HG02981 (cell line): Measurements from ENCODE around the gene KCTD1.

ENCODE experiments used
- ATAC-seq: cut with Tn5 transposase; IDR thresholded peaks from one replicate; pipeline ENCODE4 v1.9.1; 2021; ENCODE audit warnings: mild to moderate bottlenecking, moderate library complexity; ENCODE audit not compliant: unreplicated experiment

The KCTD1 gene

GRCh38 chr18:26549263-26550094 lies 1.1 kb upstream of the KCTD1 start:
- no peak for ATAC-seq

- ATAC-seq = peak; percentile 69
Measured at GRCh38 chr18:26547646-26548414, 523 bp downstream of the KCTD1 start.

GRCh38 chr18:26546875-26547645 lies 1.3 kb downstream of the KCTD1 start:
- no peak for ATAC-seq

DNA sequence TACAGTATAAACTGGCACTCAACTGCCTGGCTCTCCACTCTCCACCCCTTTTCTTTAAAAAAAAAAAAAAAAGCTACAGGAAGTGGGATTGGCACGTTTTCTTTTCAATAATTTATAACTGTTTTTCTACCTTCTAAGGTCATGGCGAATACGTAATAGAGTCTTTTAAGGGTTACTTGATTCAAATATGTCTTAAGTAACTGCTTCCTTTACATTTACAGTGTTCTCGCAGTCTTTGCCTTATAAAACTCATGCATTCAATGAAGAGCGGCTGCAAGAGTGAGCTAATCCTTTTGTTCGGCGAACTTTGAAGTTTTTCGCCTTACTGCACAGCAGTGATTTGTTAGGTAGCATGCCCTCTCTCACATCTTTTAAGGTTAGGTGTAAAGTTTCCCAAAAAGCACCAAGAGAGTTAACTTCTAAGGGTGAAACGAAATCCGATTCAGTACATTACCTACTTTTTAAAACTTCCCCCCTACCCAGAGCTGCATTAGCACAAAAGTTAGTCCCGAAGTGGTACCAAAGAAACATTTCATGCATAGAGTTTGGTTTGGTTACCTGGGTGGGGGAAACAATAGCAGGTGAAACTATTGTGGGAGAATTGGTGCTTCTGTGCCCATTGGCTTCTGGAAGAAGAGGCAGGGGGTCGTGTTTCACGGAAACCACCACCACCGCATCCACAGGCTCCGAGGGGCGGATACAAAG lies 2.0 kb downstream of the KCTD1 start:
- ATAC-seq = no peak

GRCh38 chr18:26545335-26546123 lies 2.8 kb downstream of the KCTD1 start:
- no peak for ATAC-seq

DNA sequence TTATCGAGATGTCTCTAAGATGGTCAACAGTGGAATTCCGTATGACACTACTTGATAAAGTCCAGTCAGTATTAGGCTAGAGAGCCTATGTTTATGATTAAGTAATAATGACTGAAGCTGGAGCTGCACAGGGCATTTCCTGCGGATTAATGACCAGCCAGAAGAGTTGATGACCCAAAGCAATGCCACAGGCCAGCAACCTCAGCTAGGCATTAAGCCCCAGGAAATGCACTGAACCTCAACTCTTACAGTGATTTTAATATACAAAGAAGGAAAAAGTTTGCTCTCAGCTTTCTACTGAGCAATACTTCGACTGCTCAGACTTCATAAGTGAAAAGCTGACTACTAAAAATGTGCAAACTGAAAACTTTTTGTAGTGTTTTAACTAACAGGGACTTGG lies 3.9 kb downstream of the KCTD1 start:
- no peak for ATAC-seq

GRCh38 chr18:26543373-26543772 lies 5.0 kb downstream of the KCTD1 start:
- no peak for ATAC-seq

DNA sequence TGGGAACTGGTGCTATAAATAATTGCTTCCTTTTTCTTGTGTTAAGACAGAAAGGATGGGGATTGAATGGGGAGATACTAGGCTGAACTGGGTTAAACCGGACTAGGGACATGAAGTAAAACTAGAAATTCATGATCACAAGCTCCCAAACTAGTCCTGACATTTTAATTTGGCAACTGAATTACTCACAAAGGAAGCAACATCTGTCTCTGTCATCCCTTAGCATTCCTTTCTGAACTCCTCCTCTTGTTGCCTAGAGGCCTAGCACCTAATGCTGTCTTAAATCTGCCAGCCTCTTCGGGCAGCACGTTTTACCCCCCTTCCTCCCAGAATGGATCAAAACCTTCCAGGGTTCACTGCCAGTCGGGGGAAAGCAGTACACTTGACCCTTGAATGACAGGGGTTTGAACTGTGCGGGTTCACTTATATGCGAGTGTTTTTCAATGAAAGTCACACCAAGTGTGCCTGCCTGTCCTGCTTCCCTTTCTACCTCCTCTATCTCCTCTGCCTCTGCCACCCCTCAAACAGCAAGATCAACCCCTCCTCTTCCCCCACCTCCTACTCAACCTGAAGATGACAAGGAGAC lies 8.2 kb downstream of the KCTD1 start:
- no peak for ATAC-seq

DNA sequence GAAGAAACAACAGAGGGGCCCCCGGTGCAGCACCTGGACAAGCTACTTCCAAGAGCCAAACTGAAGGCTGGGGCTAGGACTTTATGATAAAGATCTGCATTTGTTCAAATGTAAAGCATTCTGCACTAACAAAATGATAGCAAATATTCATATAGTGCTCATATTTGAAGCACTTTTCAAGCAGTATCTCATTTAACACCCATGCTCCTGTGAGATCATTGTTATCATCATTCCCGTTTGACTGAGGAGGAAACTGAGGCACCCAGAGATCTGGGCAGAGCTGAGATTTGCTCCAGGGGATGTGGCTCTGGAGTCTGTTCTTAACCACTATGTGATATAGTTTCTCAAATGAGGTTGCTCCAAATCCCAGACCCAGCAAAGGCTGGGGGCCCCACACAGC lies 9.8 kb downstream of the KCTD1 start:
- no peak for ATAC-seq

- ATAC-seq = no peak
Measured at GRCh38 chr18:26536664-26537063, 11.7 kb downstream of the KCTD1 start.

DNA sequence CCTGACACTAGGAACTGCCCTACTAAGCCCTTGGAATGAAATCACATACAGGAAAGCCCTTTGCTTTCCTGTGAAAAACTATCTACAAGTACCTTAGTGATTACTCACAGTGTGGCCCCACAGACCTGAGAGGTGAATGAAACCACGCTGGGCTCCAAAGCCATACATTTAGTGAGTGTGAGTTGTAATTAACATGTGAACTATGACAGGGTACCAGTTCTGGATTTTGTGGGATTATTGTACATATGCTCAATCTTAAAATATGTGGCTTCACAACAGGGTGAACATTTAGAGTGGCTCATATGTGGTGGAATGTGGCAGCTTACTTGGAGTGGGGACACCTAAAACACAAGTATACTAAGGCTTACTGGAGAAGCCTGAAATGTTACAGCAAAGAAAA lies 12.3 kb downstream of the KCTD1 start:
- no peak for ATAC-seq

GRCh38 chr18:26535630-26536029 lies 12.7 kb downstream of the KCTD1 start:
- ATAC-seq = no peak

- ATAC-seq = no peak
Measured at GRCh38 chr18:26532367-26533340, 15.7 kb downstream of the KCTD1 start.

DNA sequence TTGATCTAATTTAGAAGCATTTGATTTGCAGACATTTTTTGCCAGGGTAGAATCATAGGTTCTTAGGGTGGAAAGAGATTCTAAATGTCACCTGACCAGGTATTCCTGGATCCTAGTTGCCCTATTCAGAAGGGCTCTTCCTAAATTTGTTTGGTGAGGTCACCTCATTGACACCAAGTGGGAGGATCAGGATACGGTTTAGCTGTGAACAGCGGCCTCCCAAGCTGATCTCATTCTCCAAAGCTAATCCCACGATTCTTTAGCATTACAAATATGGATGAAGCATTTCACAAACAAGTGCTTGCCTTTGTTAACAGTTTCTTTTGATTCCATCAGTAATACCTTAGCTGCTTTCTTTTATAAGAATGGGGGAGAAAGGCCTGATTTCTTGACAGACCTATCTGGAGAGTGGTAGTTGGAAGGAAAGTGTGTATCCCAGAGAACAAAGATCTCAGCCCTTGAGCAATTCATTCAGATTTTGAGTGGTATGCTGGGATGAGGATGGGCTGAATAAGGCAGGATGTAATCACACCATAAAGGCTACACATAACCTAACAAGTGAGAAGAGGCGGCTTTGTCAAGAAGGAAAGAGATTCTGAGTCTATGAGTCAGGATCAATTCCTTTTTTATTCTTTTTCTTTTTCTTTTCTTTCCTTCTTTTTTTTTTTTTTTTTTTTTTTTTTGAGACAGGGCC lies 16.6 kb downstream of the KCTD1 start:
- no peak for ATAC-seq

GRCh38 chr18:26526966-26527234 lies 21.5 kb downstream of the KCTD1 start:
- no peak for ATAC-seq

DNA sequence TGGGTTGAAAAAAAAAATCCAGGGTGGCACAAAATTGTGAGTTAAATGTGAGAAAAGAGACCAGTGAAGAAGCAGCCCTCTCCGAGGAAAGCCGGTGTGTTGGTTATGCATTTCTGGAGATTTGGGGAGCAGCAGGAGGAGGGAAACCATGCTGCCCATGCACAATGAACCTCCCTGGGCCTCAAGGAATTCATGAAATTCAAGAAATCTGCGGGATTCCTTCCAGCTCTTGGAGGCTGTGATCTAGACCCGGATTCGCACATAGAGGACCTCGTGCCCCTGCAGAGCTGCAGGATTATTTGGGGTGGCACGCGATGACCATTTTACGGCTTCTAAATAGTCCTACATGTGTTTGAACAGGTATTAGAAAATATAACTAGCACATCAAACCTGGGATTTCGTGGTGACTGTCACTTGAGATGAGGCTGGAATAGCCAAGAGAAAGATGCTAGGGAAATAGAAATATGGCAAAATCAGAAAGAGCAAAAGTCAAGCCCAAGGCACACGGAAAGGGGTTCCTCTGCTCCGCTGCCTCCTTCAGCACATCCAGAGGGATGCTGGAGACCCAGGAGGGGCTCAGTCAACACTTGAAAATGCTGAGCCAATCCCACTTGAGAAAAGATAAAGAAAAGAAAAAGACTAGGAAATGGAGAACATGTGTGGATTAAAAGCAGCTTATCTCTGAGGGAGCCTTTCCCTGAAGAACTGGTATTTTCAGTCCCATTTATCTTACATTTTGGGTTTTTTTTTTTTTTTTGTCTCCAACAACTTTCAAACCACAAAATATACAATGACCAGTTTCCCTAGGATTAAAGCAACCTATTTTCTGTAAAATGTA lies 22.0 kb downstream of the KCTD1 start:
- ATAC-seq = no peak
